ENCODE results near the gene HNRNPLL.

GRCh38 chr2:38602732-38603401 is at the start of gene HNRNPLL:
- TF ChIP-seq CTCF (IDR thresholded peaks at IDR 0.05) (no peak), POLR2AphosphoS5 (IDR thresholded peaks at IDR 0.05) (peak; percentile 94 to 98 (median 97))
